ENCODE measurements around the gene CCDC188.
A peak's percentile ranks its signal among the peaks of the same experiment; 100 is the strongest.

CCDC188 gene

GRCh38 chr22:20131859-20132685, 18.8 kb downstream of the CCDC188 start:
- no peak for DNase-seq

- DNase-seq = no peak
Observed at GRCh38 chr22:20131597-20131858, 19.3 kb downstream of the CCDC188 start, which contains the start of gene ZDHHC8. TSS of gene ZDHHC8 (plus strand) at chr22:20131804. CDS start at chr22:20131948, 144 bp downstream.

GRCh38 chr22:20130731-20131596, 19.9 kb downstream of the CCDC188 start:
- DNase-seq = peak; percentile 53

DNA sequence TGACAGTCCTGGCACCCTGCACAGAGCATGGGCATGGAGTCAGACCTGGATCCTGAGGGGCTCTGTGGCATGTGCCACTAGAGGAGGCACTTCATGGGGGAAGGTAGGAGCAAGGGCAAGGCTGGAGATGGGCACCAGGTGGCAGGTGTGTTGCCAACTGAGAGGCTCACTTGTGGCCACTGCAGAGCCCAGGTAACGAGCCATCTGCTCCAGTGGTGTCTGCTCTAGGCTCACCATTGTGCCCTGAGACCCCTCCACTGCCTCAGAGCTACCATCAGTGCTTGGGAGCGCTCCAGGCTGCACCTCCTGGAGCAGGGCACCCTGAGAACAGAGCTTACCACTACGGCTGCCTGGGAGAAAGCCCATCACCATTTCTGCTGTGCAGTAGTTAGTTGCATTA, 20.5 kb downstream of the CCDC188 start:
- peak; percentile 20 for DNase-seq

GRCh38 chr22:20129747-20130014, 21.2 kb downstream of the CCDC188 start:
- no peak for DNase-seq

- DNase-seq = peak; percentile 8
Observed at GRCh38 chr22:20128902-20129746, 21.7 kb downstream of the CCDC188 start.

DNA sequence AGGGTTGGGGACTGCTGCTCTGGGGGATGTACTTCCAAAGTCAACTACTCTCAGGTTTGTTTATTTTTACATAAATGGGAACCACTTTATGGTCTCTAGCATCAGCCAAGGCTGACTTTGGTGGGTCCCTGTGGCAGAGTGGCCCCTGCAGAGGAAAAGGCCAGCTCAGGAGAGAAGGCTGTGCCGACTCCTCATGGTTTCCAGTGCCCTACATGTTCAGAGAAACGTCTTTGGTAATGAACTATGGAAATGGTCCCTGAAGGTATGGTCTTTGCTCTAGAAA, 22.3 kb downstream of the CCDC188 start:
- DNase-seq = no peak

DNA sequence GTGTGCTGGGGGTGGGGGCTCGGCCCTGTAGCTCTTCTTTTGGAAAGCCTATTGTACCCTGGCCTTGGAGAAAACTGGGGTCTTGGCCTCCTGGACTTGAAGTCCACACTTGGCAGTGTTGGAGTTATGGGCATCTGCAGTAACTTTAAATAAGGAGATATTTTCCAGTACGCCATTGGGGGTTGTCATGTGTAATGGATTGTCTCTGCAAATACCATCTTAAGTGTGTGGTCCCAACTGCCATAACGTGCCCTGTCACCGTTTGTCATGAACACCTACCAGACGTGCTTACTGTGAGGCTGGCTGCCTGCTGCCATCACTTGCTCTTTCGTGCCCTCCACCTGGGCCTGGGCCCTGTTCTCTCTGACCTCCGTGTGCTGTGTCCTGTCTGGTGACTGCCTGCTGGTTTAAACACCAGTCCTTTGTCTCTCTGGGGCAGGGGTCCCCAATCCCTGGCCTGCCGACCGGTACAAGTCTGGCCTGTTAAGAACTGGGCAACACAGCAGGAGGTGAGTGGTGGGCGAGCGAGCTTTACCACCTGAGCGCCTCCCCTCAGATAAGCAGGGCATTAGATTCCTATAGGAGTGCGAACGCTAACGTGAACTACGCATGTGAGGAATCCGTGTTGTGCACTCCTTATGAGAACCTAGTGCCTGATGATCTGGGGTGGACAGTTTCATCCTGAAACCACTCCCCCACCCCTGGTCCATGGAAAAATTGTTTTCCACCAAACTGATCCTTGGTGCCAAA, 22.8 kb downstream of the CCDC188 start:
- DNase-seq = no peak

DNA sequence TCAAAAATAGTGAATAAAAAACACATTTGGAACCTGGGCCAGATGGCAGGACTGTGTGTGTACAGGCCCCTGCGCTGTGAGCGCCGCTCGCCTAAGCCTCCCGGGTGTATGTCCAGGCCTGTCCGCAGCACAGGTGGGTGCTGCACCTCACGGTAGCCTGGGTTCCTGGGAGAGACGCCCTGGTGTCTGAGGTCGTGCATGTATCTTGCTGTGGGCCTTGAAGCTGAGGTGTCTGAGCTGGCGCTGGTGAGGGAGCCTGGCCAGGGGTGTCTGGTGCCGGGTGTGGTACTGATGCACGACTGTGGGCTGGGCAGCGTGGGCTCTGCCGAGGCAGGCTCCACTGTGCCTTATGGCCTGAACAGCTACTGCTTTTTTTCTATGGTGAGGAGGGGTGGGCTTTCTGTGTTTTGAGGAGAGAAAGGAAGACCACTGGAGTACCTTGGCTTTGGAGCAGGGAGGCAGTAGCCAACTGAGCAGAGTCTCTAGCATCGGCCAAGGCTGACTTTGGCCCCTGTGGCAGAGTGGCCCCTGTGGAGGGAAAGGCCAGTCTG, 23.5 kb downstream of the CCDC188 start:
- DNase-seq = no peak

DNA sequence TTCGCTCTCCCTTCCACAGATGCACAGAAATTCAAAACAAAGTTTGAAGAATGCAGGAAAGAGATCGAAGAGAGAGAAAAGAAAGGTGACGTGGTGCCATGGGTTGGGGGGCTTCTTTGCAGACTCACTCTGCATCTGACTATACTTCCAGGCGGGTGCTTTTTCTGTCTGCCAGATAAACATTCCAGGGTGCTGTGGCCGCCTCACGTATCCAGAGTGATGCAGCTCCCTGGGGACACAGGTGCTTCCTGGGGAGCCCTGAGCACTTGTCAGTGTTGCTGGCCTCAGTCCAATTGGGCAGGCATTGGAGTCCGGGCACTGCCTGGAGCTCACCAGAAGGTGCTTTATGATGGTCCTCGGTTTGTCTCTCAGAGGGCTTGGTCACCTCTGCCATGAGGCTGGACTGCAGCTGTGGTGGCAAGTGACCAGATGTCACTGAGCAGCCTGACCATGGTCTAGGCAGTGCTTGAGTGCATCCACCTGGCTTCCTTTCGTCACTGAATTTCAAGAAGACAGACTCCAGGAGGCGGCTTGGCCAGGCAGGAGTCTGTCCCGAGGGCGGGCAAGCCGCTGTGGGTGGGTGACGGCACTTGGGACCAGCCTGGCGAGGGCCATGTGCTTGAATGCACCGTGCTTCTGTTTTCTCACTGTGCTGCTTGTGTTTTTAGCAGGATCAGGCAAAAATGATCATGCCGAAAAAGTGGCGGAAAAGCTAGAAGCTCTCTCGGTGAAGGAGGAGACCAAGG, 24.4 kb downstream of the CCDC188 start:
- no peak for DNase-seq

DNA sequence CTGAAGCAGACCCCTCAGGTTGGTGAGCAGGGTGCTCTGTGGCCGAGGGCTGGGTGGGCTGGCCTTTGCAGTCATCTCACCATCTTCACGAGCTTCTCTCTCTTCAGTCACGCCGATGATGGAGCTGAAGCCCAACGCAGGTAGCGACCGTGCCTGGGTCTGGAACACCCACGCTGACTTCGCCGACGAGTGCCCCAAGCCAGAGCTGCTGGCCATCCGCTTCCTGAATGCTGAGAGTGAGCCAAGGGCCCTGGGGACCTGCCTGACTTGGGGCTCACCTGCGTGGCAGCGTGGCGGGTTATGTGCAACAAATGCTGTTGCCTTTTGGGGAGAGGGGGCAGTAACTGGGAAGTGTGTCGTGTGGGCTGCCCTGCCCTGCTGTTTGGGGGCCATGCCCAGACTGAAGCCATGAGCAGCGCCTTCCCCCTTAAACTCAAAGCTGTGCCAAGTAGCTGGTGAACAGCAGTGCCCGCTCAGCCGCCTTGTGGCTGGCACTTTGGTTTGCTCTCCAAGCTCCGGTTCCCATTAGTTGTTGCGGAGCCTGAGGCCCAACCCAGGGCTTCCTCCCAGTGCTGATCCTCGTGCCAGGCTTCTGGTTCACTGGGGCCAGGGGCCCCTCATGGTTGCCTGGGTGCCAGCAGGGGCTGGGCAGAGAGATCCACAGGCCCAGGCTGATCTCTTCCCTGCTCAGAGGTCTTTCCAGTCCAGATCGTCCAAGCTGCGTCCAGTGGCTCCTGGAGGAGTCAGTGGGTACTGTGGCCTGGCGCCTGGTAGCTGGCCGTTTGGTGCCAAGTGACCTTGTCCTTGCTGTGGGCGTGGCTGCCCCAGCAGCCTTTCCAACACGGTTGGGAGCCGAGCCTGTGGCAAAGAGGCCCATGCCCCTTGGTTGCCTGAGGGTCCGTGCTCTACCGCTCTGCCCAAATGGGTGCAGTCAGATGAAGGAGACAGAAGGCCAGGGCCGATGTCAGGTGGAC, 25.4 kb downstream of the CCDC188 start:
- DNase-seq = no peak

- no peak for DNase-seq
Observed at GRCh38 chr22:20124083-20124787, 26.6 kb downstream of the CCDC188 start.

GRCh38 chr22:20123366-20124082, 27.3 kb downstream of the CCDC188 start:
- no peak for DNase-seq

DNA sequence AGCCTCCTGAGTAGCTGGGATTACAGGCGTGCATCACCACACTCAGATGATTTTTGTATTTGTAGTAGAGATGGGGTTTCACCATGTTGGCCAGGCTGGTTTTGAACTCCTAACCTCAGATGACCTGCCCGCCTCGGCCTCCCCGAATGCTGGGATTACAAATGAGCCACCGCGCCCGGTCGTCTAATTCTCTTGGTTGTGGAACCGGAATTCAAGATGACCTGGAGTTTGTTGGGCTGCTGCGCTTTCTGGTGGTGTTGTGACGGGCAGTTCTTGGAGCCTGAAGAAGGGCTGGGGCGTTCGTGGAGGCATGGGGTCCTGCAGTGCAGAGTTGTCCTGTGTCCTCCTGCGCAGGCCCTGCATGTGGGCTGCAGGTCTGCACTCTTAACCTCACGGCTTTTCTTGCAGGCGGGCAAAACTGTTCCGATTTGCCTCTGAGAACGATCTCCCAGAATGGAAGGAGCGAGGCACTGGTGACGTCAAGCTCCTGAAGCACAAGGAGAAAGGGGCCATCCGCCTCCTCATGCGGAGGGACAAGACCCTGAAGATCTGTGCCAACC, 28.9 kb downstream of the CCDC188 start:
- DNase-seq = no peak

DNA sequence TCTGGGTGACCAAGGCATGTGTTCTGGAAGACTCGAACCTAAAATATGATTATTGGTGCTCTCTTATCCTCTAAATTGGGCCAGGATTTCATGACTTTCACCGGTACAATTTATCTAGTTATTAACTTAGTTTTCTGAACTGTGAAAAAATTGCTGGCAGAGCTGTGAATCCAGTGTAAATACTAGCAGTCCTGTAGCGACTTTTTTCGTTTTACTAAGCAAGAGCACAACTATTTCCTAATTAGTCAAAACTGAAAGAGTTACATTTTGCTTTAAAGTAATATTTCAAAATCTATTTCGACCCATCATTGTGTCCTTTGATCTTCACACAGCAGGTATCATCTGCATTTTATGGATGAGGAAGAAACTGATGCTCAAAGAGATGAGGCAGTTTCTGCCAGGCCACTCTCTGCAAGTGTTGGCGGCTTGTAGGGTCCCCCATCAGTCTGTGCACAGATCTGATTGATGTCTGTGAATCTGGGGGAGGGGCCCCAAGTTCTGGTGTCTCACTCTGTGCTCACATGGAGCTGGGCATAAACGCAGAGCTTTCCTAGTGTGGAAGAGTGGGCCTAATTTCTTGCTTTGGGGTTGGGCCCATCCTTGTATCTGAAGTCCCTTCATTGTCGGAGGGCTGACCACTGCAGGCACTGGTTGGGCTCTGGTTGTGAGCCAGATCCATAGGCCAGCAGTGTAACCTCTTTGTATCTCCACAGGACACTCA, 32.4 kb downstream of the CCDC188 start:
- no peak for DNase-seq

DNA sequence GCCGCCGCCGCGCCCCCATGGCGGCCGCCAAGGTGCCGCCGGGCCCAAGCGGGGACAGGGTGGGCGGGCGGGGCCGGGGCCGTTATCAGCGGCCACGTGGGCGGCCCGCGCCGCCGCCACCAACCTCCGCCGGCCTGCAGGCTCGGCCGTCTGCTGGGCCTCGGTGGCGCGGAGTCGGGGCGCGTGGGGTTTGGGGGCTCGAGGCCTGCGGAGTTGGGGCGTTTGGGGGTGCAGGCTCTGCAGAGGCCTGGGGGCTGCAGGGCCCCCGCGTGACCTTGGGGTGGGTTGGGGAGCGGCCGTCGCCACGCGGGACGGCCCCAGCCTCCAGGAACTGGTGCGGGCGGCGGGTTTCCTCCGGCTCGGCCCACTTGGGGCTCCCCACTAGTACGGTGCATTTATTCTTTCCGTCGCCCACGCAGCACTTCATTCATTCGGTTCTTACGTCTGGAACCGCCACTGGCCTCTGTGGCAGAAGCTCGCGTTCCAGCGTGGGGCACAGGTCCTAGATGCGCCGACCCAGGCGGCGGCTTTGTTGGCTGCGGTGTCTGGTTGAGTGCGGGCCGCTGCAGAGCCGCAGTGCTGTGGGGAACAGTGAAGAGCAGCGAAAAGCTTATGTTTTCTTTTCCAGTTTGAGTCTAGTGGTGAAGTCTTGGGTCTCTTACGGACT, 33.1 kb downstream of the CCDC188 start:
- DNase-seq = no peak

- DNase-seq = peak; percentile 95
Observed at GRCh38 chr22:20116951-20117632, 33.8 kb downstream of the CCDC188 start, which contains the start of gene TRMT2A. TSS of gene TRMT2A (minus strand) at chr22:20117226. CDS start at chr22:20116906, 320 bp downstream.

Measured in NCI-H1436 (cell line).